ENCODE measurements around the gene TRPM3.

Gene TRPM3

DNA sequence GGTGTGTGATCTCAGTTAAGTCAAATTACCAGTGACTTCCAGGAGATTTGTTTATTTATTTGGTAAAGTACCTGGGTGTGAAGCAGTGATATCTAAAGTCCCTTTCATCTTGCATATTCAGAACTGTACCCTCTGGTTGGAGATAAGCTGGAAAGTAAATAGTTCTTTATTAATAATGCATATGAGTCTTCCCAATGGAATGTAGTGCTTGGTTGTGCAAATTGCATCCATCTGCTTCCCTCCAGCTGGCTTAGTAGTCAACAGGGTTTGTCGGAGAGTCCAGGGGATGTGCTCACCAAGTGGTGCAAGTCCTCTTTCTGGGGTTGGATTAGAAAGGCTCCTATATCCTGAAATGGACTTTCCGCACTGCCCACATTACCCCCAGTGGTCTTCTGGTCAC, 42.0 kb downstream of the TRPM3 start:
- TF ChIP-seq, protein P1, sequence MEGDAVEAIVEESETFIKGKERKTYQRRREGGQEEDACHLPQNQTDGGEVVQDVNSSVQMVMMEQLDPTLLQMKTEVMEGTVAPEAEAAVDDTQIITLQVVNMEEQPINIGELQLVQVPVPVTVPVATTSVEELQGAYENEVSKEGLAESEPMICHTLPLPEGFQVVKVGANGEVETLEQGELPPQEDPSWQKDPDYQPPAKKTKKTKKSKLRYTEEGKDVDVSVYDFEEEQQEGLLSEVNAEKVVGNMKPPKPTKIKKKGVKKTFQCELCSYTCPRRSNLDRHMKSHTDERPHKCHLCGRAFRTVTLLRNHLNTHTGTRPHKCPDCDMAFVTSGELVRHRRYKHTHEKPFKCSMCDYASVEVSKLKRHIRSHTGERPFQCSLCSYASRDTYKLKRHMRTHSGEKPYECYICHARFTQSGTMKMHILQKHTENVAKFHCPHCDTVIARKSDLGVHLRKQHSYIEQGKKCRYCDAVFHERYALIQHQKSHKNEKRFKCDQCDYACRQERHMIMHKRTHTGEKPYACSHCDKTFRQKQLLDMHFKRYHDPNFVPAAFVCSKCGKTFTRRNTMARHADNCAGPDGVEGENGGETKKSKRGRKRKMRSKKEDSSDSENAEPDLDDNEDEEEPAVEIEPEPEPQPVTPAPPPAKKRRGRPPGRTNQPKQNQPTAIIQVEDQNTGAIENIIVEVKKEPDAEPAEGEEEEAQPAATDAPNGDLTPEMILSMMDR (IDR thresholded peaks at IDR 0.05; ENCODE audit: borderline replicate concordance, insufficient read depth, low read depth, low read length) = no peak
- no peak overlapping the region for H3K4me3 ChIP-seq (ENCODE audit: low read depth, low read length)

DNA sequence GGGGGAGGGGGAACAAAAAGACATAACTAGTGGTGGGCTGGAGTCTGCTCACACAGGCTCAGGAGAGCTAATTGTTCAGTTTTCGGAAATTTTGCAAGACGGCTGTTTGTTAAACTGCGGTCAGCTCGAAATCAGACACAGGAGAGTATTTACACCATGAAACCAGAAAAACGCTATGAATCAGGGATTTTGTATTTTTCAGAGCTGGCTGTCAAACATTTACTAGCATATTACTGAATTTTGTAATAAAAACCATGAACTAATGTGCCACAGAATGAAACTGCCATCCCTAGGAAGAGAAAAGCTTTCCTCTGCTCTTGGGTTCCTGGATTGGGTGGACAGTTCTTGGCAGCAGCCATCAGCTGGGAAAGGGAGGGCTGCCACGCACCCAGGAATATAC, 45.3 kb downstream of the TRPM3 start:
- TF ChIP-seq, protein P1 (IDR thresholded peaks at IDR 0.05; ENCODE audit: borderline replicate concordance, insufficient read depth, low read depth, low read length) = no peak
- no peak overlapping the region for H3K4me3 ChIP-seq (ENCODE audit: low read depth, low read length)

DNA sequence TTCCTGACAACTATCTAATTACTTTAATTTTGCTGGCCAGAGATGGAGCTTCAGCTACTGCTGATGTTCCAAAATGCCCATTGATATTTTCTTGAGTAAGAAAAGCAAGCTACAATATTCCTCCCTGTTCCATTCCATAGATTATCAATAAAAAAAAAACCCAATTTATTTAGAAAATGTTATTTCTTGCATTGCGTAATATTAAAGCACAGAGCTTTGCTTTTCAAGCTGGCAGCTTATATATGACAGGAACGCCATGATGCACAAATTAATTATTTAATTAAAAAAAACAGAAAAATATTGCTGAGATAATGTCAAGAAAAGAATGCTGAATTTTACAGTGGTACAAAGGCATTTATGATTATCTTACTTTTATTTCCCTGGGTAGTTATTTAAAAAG, 47.9 kb downstream of the TRPM3 start:
- H3K4me3 ChIP-seq (ENCODE audit: low read depth, low read length) = no peak overlapping the region
- TF ChIP-seq, protein P1 (IDR thresholded peaks at IDR 0.05; ENCODE audit: borderline replicate concordance, insufficient read depth, low read depth, low read length) = no peak

DNA sequence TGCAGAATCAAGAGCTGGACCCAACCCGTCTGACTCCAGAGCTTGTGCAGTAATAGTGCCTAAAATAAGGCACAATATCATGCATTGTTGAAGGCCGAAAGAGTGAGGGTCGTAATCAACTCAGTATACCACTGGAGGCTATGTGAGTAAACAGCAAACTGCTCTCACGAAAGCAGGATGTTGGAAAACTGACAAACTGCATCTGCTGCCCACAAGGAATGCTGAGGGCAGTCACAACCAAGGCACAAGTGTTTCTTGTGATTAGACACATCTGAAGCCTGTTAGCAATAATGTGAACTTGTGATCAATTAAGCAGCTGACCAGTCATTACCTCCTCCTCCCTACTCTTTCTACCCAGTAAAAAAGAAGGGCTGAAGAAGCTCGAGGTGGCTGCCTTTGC, 48.8 kb downstream of the TRPM3 start:
- TF ChIP-seq, protein P1 (IDR thresholded peaks at IDR 0.05; ENCODE audit: borderline replicate concordance, insufficient read depth, low read depth, low read length) = no peak
- H3K4me3 ChIP-seq (ENCODE audit: low read depth, low read length) = no peak overlapping the region

- TF ChIP-seq, protein P1 (IDR thresholded peaks at IDR 0.05; ENCODE audit: borderline replicate concordance, insufficient read depth, low read depth, low read length) = no peak
- H3K4me3 ChIP-seq (ENCODE audit: low read depth, low read length) = no peak overlapping the region
Measured at GRCh38 chr9:71071633-71072032, 49.8 kb downstream of the TRPM3 start.

DNA sequence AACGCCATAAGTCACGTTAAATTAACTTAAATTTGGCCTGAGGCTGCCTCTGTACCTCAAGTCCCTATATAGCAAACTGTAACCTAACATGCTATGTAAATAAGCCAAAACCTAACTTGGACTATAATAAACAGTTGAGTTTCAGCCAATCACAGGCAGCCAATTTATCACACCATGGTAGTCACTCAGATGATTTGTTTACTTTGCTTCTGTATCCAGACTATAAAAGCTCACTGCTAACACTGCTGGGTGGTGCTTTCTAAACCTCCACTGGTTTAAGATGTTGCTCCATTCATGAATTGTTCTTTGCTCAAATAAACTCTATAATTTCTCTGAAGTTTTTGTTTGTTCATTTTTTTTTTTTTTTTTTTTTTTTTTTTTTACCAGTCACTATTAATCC, 62.8 kb downstream of the TRPM3 start:
- no peak overlapping the region for H3K4me3 ChIP-seq (ENCODE audit: low read depth, low read length)
- TF ChIP-seq, protein P1 (IDR thresholded peaks at IDR 0.05; ENCODE audit: borderline replicate concordance, insufficient read depth, low read depth, low read length) = no peak

DNA sequence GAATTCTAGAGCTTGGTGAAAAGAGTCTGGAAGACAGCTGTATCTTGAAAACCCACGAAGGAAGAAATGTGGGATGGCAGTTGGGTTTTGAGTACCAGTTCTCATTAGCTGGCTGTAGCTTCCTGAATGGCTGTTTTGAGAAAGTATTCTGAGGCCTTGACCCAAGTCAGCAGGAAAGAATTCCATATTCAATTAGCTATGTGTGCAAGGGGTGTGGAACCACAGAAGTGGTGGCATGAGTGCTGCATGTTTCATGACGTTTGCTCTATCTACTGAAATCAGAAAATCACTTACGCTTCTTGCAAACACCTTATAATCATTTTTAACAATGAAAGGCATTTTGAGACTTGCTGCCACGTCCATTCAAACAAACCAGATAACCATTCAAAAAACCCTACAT, 69.1 kb downstream of the TRPM3 start:
- TF ChIP-seq, protein P1 (IDR thresholded peaks at IDR 0.05; ENCODE audit: borderline replicate concordance, insufficient read depth, low read depth, low read length) = no peak
- no peak overlapping the region for H3K4me3 ChIP-seq (ENCODE audit: low read depth, low read length)
